ENCODE results near the gene JAK1.

DNA sequence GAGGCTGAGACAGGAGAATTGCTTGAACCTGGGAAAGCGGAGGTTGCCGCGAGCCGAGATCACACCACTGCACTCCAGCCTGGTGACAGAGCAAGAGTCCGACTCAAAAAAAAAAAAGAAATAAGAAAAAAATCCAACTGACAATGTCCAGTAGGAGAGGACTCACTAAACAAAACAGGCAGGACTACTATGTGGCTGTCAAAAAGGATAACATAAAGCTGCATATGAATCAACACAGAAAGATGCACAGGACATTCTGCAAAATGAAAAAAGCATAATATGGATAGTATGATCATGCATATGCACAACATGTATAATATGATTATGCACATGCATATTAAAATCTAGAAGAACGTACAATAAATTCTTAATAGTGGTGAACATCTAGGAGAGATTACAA, 80.7 kb downstream of the JAK1 start:
- TF ChIP-seq POLR2A (IDR thresholded peaks at IDR 0.05; ENCODE audit: low read length) (no peak), GATA1 (IDR thresholded peaks at IDR 0.05; ENCODE audit: low read depth, low read length) (no peak)
